Measurements from ENCODE around the gene PAH.

PAH gene

DNA sequence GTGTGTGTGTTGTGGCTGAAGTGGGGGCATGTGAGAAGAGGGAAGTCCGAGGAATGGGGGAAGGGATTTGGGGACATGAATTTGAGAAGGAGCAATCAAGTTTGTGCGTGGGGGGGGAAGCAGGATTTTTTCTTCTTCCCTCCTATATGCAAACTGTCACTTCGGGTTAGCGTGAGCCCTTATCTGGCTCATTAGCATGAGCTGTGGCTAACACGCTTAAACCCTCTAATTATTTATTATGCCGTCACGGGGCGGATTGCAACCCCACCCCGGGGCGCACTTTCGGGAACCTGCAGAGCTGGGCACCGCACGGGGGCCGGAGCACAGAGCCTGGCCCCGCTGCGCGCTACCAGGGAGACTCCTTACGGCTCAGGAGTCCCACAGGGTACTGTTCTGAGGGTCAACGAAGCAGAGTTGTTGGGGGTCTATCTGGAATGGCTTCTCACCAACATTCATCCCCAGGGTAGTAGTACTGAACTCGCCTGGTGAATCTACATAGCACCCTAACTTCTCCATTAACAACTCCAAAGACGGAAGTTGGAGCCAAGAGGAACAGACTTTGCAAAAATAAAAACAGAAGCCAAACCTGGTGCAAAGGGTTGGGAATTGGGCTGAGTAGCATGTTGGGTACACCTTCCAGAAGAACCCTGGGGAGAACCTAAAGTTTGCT is 34.0 kb upstream of the PAH start:
- no peak overlapping the region for H3K27ac ChIP-seq (ENCODE audit: extremely low read depth, low read depth, low read length)
- no peak for TF ChIP-seq ZNF580 (tag by site-specific recombination; IDR thresholded peaks at IDR 0.05)
- TF ChIP-seq ZNF549 (tag by site-specific recombination; IDR thresholded peaks at IDR 0.05), result no peak
- TF ChIP-seq, protein P1, sequence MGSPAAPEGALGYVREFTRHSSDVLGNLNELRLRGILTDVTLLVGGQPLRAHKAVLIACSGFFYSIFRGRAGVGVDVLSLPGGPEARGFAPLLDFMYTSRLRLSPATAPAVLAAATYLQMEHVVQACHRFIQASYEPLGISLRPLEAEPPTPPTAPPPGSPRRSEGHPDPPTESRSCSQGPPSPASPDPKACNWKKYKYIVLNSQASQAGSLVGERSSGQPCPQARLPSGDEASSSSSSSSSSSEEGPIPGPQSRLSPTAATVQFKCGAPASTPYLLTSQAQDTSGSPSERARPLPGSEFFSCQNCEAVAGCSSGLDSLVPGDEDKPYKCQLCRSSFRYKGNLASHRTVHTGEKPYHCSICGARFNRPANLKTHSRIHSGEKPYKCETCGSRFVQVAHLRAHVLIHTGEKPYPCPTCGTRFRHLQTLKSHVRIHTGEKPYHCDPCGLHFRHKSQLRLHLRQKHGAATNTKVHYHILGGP (tag by site-specific recombination; IDR thresholded peaks at IDR 0.05), result no peak
- TF ChIP-seq MEIS1 (CRISPR knock-in tag; IDR thresholded peaks at IDR 0.05; ENCODE audit: borderline replicate concordance), result no peak
- TF ChIP-seq EGR2 (tag by site-specific recombination; IDR thresholded peaks at IDR 0.05; ENCODE audit: low read depth), result no peak
- no peak for TF ChIP-seq ZNF645 (tag by site-specific recombination; IDR thresholded peaks at IDR 0.05)
- TF ChIP-seq ZNF449 (tag by site-specific recombination; IDR thresholded peaks at IDR 0.05), result no peak
- POLR2A ChIA-PET, result no interaction called here
- H3K4me1 ChIP-seq (ENCODE audit: control insufficient read depth, insufficient read depth, low read length), result no peaks in the 10 kb centered on the region
- no peak overlapping the region for H3K4me3 ChIP-seq (ENCODE audit: low read depth, low read length)
- CTCF ChIA-PET, result interaction anchor here (0.6 to 8.0 kb wide), 4 partner anchors 383 to 1196 kb away, joined by 3 to 77 read pairs (median 3); no protein-coding TSS in a partner anchor
- no peaks in the 10 kb centered on the region for H3K36me3 ChIP-seq (ENCODE audit: control insufficient read depth in 2 of 2, insufficient read depth in 1 of 2, low read length in 2 of 2)
- no peaks in the 10 kb centered on the region for H3K9me3 ChIP-seq (ENCODE audit: control insufficient read depth, insufficient read depth, low read depth, low read length)

- Histone ChIP-seq H3K9me3 (ENCODE audit: control insufficient read depth, insufficient read depth, low read depth, low read length) (no peaks in the 10 kb centered on the region), H3K27ac (ENCODE audit: extremely low read depth, low read depth, low read length) (no peak overlapping the region), H3K4me3 (ENCODE audit: low read depth, low read length) (no peak overlapping the region), H3K4me1 (ENCODE audit: control insufficient read depth, insufficient read depth, low read length) (no peaks in the 10 kb centered on the region), H3K36me3 (ENCODE audit: control insufficient read depth in 2 of 2, insufficient read depth in 1 of 2, low read length in 2 of 2) (no peaks in the 10 kb centered on the region)
- TF ChIP-seq ZNF701 (tag by site-specific recombination; IDR thresholded peaks at IDR 0.05) (no peak), KLF1 (tag by site-specific recombination; IDR thresholded peaks at IDR 0.05) (no peak), ZNF677 (tag by site-specific recombination; IDR thresholded peaks at IDR 0.05) (no peak), ZNF544 (tag by site-specific recombination; IDR thresholded peaks at IDR 0.05) (no peak), ZNF48 (tag by site-specific recombination; IDR thresholded peaks at IDR 0.05) (no peak), ZNF558 (tag by site-specific recombination; IDR thresholded peaks at IDR 0.05) (no peak), ZNF311 (tag by site-specific recombination; IDR thresholded peaks at IDR 0.05; ENCODE audit: borderline replicate concordance) (no peak), YY2 (tag by site-specific recombination; IDR thresholded peaks at IDR 0.05) (no peak), MZF1 (tag by site-specific recombination; IDR thresholded peaks at IDR 0.05; ENCODE audit: borderline replicate concordance) (no peak), ZNF138 (tag by site-specific recombination; IDR thresholded peaks at IDR 0.05; ENCODE audit: borderline replicate concordance) (no peak), ZNF324 (tag by site-specific recombination; IDR thresholded peaks at IDR 0.05) (no peak), ZNF473 (tag by site-specific recombination; IDR thresholded peaks at IDR 0.05) (no peak), PRDM1 (tag by site-specific recombination; IDR thresholded peaks at IDR 0.05) (no peak), ZNF146 (tag by site-specific recombination; IDR thresholded peaks at IDR 0.05) (no peak)
- POLR2A ChIA-PET, result no interaction called here
- CTCF ChIA-PET, result interaction anchor here (0.5 to 8.0 kb wide), 9 partner anchors 14 to 1195 kb away, joined by 3 to 77 read pairs (median 3); no protein-coding TSS in a partner anchor
These were observed 33.3 kb upstream of the PAH start for GRCh38 chr12:102950107-102950949.
